K562 treated with DMSO at 1 percent for 4 hours (cell line): ENCODE data around the gene HMGA1. TPM values are rescaled to one million over a fixed set of nuclear protein-coding genes. Genes with fewer than 3 reads are reported as not detected.

Source experiments
- total RNA-seq: library from RNA; unstranded; fragments of 300-600 nt; gene quantifications from 2 replicates; pipeline ENCODE4 v1.2.3, GENCODE V29; 2022; ENCODE audit not compliant: insufficient read depth

The HMGA1 gene
- 1,885 and 1,996 TPM in 2 replicates for total RNA-seq

DNA sequence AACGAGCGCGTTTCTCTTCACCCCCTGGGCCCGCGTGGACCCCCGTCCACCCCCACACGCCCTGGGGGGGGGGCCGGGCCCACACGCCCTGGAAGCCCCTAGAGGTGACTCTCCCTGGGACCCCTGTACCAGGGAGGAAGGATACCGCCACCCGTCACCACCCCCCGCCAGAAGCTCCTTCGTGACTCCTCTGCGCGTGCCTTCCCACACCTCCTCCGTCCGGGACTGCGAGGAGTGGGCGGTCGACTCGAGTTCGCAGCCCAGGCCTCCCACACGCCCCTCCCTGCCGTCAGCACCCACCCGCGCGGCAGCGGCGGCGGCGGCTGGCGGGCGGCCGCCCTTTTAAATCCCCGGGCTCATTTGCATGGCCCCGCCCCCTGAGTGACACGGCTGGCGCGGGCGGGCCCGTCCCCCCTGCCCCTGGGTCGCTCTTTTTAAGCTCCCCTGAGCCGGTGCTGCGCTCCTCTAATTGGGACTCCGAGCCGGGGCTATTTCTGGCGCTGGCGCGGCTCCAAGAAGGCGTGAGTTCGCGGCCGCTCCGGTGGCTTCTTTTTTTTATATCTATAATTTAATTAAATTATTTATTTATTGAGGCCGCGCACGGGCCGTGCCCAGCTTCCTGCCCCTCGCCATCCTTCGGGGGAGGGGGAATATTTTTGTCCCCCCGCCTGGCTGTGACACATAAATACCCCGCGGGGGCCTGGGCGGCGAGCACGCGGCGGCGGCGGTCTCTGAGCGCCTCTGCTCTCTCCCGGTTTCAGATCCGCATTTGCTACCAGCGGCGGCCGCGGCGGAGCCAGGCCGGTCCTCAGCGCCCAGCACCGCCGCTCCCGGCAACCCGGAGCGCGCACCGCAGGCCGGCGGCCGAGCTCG, at the start of gene HMGA1:
Gene HMGA1 (plus strand): TSS at position 431 of the 873 bp plus-strand sequence. CDS start 3,908 bp downstream, outside the sequence.

GRCh38 chr6:34248727-34249468, 12.2 kb downstream of the HMGA1 start, which contains the start of gene SMIM29:
SMIM29 (minus strand) TSS chr6:34249006; CDS start chr6:34247791, 1,215 bp downstream.

Other genes starting within 250 kb of the HMGA1 start
- gene GRM4, start 90.8 kb upstream of the HMGA1 start, total RNA-seq = not detected in 2 replicates
- 75.7 and 114 TPM in 2 replicates for gene SMIM29, start 12.1 kb downstream of the HMGA1 start, total RNA-seq
- 15.1 and 15.3 TPM in 2 replicates for gene NUDT3, start 155.8 kb downstream of the HMGA1 start, total RNA-seq
- gene RPS10, start 189.2 kb downstream of the HMGA1 start, total RNA-seq = 6,863 and 7,455 TPM in 2 replicates
- 0.55 and 0.73 TPM in 2 replicates for gene PACSIN1, start 229.2 kb downstream of the HMGA1 start, total RNA-seq